HG03342 (cell line): ENCODE data around the gene FBRSL1.
"Not testable (repeated sequence)": the region's sequence is repeated elsewhere in the genome, so short reads cannot be mapped to it uniquely, and the experiment has no call there.

Source experiments
- ATAC-seq: cut with Tn5 transposase; IDR thresholded peaks from one replicate; pipeline ENCODE4 v1.9.1; 2021; ENCODE audit warnings: mild to moderate bottlenecking, moderate library complexity; ENCODE audit not compliant: unreplicated experiment

The FBRSL1 gene

GRCh38 chr12:132489602-132490266 is at the start of gene FBRSL1:
FBRSL1 (plus strand) TSS chr12:132490151.
- ATAC-seq, result peak; percentile 60

- not testable (repeated sequence) for ATAC-seq
Measured at GRCh38 chr12:132440420-132440819, 49.5 kb upstream of the FBRSL1 start.

GRCh38 chr12:132441871-132442863 is 47.8 kb upstream of the FBRSL1 start:
- no peak for ATAC-seq

GRCh38 chr12:132443091-132443490 is 46.9 kb upstream of the FBRSL1 start:
- ATAC-seq, result no peak

GRCh38 chr12:132444283-132444682 is 45.7 kb upstream of the FBRSL1 start:
- no peak for ATAC-seq

- no peak for ATAC-seq
Measured at GRCh38 chr12:132444957-132445883, 44.7 kb upstream of the FBRSL1 start.

GRCh38 chr12:132445884-132446632 is 43.9 kb upstream of the FBRSL1 start:
- no peak for ATAC-seq

GRCh38 chr12:132446633-132447326 is 43.2 kb upstream of the FBRSL1 start:
- ATAC-seq, result no peak

GRCh38 chr12:132447327-132447720 is 42.6 kb upstream of the FBRSL1 start:
- no peak for ATAC-seq

GRCh38 chr12:132447731-132448462 is 42.1 kb upstream of the FBRSL1 start:
- no peak for ATAC-seq

- no peak for ATAC-seq
Measured at GRCh38 chr12:132448463-132448820, 41.5 kb upstream of the FBRSL1 start.

GRCh38 chr12:132449565-132450417 is 40.2 kb upstream of the FBRSL1 start:
- ATAC-seq, result peak; percentile 66

GRCh38 chr12:132450418-132451171 is 39.4 kb upstream of the FBRSL1 start:
- no peak for ATAC-seq

- ATAC-seq, result no peak
Measured at GRCh38 chr12:132451172-132451835, 38.6 kb upstream of the FBRSL1 start.

- ATAC-seq, result no peak
Measured at GRCh38 chr12:132451836-132452195, 38.1 kb upstream of the FBRSL1 start.

- ATAC-seq, result no peak
Measured at GRCh38 chr12:132452596-132453350, 37.2 kb upstream of the FBRSL1 start.
